HS-27A (cell line): ENCODE results near the gene CNNM3.
"Not testable (repeated sequence)": the region's sequence is repeated elsewhere in the genome, so short reads cannot be mapped to it uniquely, and the experiment has no call there.

Source experiments
- DNase-seq: peaks from one replicate; pipeline ENCODE4 v3.0.0-alpha.2; 2012; ENCODE audit warnings: low read depth, missing footprints

The CNNM3 gene

DNA sequence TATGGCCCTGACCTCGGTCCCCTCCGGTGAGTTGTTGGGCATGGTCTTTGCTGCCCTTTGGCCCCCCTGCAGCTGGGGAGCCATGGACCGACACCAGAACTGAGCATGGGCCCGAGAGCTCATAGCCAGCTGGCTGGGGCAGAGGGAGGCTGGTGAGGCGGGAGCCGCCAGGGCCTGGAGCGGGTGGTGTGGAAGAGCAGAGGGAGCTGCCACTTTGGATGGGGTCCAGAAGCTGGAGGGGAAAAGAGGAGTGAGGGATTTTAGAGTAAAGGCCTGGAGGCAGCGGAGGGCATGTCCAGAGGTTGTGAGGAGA, 16.5 kb upstream of the CNNM3 start:
- no peak for DNase-seq

DNA sequence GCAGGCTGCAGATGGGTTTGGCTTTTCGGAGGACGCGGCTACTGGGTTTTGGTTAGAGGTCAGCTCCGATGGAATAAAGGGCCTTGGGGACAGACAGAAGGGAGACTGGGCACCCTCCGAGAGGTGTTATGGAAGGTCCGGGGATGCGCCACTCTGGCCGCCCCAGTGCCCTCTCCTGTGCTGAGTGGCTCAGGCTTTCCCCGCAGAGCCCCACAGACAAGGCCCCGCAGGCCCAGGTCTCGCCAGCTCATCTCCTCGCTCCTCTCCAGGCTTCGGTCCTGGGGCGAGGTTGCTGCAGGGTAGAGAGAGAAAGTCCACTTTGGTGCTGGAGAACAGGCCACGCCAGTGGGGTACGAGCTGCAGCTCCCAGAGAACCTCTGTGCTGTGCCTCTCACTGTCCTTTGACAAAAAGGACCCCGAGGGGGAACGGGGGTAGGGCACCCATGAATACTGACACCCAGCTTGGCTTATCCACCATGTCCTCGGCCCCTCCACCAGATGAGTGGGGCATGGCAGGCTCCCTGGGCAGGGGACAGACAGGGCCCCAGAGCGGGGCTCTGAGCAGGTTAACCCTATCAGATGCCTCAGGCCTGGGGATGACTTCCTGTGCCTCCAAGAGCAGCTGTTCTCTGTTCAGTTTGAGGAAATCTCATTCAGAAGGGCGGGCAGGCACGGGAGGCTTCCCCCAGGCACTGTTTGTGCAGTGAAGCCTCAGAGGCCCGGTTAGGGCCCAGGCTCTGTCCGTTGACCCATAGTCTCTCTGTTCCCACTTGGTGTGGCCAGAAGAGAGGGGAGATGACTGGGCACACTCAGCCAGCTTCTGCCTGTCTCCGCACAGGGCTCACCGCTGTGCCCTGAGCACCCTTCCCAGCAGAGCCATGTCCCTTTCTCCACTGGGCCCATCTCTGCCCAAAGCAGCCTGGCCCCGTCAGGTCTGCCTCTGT, 15.7 kb upstream of the CNNM3 start:
- no peak for DNase-seq

DNA sequence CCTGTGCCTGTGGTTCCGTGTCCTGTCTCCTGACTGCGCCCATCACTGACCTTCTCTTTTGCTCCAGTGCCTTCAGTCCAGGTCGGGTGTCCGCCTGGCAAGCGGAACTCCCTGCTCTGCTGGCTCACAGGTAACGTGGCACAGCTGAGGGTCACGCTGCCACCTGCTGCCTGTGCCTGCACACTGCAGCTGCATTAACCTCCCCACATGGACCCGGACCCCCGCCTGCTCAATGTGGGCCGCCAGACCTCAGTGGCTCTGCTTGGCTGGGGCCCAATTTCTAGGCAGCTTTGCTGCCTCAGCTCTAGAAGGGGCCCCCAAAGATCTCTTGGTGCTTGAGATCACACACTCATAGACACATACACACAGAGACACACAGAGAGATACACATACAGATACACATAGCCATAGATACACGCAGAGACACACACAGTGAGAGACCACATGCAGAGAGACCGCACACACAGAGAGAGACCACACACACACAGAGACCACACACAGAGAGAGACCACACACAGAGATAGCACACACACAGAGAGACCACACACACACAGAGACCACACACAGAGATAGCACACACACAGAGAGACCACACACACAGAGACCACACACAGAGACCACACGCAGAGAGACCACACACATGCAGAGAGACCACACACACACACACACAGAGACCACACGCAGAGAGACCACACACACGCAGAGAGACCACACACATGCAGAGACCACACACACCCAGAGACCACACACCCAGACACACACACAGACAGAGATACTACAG, 14.9 kb upstream of the CNNM3 start:
- DNase-seq: no peak

DNA sequence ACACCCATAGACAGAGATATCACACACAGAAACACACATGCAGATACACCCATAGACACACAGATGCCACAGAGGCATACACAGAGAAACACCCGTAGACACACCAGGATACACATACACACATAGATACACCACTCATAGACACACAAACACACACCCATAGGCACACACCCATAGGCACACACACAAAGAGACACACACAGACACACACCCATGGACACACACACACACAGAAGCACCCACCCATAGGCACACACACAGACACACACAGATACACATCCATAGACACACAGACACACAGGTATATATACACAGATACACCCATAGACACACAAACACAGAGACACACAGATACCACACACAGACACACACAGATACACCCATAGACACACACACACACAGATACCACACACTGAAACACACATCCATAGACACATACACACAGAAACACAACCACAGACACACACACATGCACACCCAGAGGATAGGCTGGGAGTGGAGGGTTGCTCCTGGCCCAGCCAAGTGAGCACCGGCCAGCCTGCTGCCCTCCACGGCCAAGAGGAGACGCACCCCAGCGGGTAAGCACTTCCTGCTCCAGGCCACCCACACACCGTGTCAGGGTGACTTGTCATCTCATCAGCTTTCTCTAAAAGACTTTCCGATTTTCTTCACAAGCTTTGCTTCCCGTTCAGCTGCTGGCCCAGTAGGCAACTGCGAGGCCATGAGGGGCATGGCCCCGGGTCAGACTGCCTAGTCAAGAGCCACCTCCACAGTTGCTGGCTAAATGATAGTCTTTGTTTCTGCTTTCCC, 14.1 kb upstream of the CNNM3 start:
- DNase-seq: no peak

DNA sequence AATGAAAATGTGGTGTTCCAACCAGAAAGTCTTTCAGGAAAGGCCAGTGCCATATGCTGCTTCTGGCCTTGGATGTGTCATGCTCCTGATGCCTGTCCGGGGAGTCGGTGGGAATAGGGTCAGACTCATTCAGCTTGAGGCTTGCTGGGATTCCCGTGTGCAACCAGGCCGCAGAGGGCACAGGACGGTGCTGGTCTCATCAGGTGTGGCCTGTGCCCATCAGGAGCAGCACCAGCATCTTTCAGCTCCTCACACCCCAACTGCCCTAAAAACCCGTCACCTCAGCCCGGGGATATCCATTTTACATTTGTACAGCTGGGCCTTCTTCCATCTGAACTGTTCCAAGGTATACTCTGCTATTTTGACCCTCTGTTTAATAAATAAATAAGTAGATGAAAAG, 13.3 kb upstream of the CNNM3 start:
- no peak for DNase-seq

DNA sequence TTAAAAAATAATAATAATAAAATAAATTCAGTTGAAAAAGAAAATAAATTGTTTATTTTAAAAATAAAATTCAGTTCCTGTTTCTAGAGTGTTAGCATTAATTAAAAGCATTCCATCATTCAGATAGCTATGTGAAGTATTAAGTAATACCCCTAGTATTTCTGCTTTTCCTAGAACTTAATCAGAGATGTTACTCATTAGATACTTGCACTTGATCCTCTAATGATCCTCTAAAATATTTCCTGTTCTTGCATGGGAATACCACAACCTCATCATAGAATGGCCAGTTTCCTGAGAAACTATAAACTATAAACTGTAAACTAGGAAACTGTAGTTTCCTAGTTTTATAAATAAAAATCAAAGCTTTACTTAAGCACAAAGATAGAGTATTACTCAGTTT, 11.1 kb upstream of the CNNM3 start:
- DNase-seq: no peak

DNA sequence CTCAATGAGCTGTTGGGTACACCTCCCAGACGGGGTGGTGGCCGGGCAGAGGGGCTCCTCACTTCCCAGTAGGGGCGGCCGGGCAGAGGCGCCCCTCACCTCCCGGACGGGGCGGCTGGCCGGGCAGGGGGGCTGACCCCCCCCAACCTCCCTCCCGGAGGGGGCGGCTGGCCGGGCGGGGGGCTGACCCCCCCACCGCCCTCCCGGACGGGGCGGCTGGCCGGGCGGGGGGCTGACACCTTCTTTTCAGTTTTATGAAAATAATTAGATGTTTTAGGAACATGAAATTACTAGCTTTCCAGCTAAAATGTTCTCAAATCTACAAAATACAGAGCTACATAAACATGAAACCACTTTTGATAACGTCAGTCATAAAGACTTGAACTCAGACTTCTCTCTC, 10.1 kb upstream of the CNNM3 start:
- not testable (repeated sequence) for DNase-seq

DNA sequence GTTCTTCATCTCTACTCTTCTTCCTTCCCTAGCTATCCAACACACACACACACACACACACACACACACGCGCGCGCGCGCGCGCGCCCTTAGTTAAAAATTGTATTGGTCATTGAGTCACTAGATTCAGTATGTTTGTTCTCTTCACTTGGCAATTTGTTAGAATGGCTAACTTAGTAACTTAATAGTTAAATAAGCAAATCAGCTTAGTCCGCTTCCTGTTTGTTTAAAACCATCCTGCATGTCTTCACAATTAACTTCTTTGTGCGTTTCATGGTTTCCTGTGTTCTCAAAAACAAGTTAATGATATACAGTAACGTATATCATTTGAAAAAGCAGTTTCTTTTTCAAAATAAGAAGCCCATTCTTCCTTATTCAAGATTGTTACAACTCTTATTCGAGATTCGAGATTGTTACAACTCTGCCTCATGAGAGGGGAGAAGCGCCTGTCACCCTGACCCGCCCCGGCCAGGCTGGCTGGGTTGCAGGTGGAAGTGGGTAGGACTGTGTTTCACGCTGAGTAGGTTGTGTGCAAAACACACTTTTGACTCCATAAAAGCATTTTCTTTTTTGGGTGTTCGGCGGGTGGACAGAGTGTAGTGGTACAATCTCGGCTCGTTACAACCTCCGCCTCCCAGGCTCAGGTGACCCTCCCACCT, 9.5 kb upstream of the CNNM3 start:
- no peak for DNase-seq

DNA sequence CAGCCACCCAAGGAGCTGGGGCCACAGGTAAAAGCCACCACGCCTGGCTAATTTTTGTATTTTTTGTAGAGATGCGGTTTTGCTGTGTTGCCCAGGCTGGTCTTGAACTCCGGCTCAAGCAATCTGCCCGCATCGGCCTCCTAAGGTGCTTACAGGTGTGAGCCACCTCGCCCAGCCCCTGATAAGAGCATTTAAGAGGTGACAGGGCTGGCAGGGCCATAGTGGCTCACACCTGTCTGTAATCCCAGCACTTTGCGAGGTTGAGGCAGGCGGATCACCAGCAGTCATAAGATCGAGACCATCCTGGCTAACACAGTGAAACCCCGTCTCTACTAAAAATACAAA, 9.0 kb upstream of the CNNM3 start:
- no peak for DNase-seq

DNA sequence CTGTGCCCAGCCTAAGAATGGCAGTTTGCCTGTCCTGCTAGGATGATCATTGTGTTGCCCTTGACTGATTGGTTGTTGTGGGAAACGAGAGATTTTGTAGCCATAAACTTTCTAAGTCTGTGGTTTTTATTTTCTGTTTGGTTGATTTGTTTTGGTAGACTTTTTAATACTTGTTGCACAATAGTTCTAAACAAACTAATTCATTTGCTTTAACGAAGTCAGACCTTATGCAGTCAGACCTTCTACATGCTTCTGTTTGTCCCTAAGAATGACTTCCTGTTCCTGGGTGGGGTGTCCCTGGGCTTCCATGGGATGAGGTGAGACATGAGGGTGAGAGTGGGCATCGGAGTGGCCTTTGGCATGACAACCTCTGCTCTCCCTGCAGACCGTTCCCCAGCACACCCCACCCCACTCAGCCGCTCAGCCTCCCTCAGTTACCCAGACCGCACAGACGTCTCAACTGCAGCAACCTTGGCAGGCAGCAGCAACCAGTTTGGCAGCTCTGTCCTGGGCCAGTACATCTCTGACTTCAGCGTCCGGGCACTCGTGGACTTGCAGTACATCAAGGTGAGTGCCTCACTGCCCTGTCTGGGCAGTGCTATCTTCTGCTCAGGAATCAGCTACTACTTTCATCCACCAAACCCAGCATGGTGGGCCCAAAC, 7.8 kb upstream of the CNNM3 start:
- DNase-seq: no peak

DNA sequence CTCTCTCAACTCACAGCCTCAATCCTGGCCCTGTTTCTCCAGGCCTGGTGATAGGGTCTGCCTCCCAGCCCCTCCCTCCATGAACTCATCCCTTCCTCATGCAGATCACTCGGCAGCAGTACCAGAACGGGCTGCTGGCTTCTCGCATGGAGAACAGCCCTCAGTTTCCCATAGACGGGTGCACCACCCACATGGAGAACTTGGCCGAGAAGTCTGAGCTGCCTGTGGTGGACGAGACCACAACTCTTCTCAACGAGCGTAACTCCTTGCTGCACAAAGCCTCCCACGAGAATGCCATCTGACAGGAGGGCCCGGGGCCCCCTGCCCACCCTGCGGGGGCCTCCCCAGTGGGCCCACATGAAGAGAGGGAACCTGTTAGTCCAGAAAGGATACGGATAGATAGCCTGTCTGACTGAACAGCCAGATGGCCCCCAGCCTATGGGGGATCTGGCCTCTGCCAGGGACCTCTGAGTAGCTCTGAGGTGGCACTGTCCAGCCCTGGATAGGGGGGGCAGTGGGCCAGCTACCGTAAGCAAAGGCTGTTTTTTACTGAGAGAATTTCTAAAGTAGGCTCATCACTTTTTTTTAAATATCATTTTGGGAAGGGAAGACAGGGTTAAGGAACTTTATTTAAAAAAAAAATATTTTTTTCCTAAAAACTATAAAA, 6.7 kb upstream of the CNNM3 start:
- no peak for DNase-seq

DNA sequence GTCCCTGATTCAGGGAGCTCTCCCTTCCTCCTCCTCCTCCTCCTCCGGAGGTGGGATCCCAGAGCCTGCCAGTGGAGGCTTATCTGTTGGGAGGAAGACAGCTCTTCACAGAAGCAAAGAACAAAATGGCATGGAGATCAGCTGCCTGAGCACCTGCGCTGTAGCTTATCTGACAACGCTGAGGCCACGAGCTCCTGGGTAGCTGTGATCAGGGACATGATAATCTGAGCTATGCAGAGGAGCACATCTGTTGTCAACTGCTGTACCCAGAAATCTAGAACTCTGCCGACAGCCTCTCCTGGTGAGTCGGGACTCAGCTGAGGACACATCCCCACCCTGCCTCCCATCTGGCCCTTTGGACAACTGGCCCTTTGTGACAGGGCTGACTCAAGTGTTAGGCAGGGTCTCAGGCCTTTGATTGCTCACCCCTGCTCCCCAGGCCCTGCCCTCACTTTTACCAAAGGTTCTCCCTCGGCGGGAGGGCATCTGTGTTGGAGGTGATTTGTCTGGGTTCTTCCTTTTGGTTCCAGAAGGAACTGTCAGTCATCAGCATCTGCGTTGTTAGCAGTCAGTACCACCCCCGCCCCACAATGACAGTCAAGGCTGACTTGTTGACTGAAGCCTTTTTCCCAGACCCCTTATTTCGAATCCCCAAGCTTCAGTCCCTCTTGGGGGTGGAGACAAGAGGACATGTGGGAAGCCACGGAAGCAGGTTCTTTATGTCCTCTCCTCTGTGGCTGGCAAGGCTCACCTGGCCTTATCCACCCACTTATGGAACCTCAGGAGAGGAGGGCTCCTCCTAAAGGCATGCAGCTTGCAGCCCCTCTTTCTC, 5.9 kb upstream of the CNNM3 start:
- DNase-seq: no peak

DNA sequence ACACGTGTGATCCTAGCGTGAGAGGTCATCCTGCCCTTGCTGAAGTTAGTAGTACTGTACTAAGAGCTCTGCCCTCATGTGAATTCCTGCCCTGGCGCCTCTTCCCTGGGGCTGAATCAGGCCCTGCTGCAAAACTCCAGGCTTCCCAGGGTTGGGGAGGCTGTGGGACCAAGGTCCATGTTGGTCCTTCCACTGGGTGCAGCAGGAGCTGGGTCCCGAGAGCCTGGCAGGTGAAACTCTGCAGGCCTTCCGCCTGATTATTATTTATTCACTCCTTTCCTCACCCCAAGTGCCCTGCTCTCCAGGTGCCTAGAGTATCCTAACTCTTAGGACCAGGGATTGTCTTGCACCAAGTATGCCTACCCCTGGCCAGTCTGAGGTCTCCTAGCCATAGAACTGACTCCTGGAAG, 5.3 kb upstream of the CNNM3 start:
- no peak for DNase-seq

DNA sequence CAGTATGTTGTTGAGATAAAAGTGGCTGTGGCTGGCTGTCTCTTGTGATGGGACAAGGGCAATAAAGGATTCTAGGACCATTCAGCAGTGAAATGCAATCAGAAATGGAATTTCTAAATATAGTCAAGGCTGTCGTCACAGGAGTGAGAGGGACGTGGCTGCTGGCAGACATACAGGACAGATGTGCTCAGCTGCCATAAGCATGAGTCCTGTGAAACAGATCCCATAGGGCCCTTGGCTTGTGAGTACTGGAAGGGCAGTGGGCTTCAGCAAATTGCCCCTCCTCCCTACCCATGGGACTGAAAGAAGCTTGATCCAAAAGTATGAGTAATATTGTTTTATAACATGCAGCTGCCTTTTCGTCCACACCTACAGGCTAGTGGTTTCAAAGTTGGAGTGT, 4.2 kb upstream of the CNNM3 start:
- no peak for DNase-seq

DNA sequence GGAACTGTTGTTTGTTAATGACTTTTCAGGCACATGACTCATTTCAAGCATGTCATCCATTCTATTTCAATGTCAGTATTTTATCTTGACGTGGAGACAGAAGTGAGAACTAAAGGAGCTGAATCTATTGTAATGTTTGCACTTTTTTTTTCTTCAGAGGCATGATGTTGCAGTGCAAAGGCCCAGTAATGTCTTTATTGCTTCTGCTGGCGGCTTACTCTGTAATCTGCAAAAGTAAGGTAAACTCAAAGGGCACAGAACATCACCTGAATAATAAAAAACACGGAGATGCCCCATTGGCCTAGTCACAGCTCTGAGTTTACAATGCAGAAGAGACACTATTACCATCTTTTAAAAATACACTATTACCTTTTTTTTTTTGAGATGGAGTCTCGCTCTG, 2.4 kb upstream of the CNNM3 start:
- DNase-seq: no peak

DNA sequence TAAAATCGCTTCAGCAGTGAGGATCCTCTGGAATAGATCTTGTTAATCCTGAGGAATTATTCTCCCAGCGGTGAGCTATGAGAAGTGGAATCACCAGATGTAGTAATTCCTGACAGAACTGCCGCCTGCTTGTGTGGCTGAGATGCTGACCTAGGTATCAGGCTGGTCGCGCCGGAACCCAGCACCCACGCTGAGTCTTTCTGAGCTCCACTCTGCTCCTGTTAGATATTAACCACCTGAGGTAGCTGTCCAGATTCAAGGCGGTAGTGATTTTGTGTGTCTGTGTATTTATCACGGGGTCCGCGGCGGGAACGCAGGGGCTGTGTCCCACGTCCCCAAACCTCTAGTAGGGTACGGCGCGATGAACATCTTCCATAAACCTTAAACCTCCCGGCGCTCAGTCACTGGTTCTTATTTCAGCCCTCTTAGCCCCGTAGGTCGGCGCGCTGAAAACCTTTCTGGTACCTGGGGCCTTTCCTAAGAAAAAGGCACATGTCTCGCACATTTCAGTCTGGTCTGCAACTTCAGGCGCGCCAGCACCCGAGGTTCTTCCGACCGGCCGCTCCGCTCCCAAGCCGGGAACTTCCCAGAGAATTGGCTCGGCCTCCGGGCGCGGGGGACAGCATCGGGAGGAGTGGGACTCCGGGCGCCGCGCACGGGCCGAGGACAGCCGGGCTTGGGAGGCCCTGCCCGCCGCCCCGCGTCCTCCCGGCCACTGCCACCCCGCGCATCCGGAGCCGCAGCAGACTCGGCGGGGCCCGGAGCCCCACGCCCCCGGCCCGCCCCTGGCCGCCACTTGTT, 542 bp upstream of the CNNM3 start:
- DNase-seq: no peak

DNA sequence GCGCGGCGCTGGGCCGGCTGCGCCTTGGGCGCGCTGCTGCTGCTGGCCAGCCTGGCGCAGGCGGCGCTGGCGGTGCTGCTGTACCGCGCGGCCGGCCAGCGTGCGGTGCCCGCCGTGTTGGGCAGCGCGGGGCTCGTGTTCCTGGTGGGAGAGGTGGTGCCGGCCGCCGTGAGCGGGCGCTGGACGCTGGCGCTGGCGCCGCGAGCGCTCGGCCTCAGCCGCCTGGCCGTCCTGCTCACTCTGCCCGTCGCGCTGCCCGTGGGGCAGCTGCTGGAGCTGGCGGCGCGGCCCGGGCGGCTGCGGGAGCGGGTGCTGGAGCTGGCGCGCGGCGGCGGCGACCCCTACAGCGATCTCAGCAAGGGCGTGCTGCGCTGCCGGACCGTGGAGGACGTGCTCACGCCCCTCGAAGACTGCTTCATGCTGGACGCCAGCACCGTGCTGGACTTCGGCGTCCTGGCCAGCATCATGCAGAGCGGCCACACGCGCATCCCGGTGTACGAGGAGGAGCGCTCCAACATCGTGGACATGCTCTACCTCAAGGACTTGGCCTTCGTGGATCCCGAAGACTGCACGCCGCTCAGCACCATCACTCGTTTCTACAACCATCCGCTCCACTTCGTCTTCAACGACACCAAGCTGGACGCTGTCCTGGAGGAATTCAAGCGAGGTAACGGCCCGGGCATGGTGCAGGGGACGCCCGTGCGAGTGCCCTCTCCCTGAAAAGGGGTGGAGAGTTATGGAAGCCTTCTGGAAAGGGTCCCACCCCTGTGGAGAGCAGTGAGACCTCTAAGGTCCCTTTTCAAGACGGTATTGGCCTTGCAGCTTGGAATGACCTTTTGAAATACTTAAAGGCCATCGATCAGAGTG, 1.0 kb downstream of the CNNM3 start:
- no peak for DNase-seq

DNA sequence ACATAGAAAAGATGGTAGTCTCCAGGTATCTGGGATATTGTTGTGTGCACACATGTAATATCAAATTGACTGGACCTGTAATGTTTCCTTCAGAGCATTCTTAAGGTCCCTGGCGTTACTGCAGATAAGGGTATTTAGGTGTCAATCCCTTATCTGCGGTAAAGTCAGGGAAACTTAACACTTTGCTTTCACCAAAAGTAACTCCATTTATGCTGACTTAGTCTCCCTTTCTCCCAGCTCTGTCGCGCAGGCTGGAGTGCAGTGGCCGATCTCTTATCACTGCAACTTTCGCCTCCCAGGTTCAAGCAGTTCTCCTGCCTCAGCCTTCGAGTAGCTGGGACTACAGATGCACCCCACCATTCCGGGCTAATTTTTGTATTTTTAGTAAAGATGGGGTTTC, 1.8 kb downstream of the CNNM3 start:
- DNase-seq: no peak
